AML-193 (cell line): ENCODE measurements around the gene TCEA3.

Experiments
- DNase-seq, 2 experiments: peaks; one replicate each; lab custom pipeline; 2025; lab: John Stamatoyannopoulos, UW

Gene TCEA3

DNA sequence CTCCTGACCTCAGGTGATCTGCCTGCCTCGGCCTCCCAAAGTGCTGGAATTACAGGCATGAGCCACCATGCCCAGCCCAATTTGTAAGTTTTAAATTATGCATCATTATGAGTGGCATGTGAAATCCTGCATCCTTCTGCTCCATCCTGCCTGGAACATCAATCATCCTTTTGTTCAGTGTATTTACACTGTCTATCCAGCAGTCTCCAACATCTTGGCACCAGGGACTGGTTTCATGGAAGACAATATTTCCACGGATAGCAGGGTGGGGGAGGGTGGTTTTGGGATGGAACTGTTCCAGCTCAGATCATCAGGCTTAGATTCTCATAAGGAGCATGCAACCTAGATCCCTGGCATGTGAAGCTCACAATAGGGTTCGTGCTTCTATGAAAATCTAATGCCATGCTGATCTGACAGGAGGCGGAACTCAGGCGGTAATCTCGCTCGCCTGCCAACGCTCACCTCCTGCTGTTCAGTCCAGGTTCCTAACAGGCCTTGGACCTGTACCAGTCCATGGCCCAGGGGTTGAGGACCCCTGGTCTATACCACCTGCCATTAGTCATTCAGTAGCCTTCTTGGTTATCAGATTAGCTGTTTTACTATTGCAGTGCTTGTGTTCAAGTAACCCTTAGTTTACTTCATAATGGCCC lies 22.2 kb upstream of the TCEA3 start:
- no peak for DNase-seq

DNA sequence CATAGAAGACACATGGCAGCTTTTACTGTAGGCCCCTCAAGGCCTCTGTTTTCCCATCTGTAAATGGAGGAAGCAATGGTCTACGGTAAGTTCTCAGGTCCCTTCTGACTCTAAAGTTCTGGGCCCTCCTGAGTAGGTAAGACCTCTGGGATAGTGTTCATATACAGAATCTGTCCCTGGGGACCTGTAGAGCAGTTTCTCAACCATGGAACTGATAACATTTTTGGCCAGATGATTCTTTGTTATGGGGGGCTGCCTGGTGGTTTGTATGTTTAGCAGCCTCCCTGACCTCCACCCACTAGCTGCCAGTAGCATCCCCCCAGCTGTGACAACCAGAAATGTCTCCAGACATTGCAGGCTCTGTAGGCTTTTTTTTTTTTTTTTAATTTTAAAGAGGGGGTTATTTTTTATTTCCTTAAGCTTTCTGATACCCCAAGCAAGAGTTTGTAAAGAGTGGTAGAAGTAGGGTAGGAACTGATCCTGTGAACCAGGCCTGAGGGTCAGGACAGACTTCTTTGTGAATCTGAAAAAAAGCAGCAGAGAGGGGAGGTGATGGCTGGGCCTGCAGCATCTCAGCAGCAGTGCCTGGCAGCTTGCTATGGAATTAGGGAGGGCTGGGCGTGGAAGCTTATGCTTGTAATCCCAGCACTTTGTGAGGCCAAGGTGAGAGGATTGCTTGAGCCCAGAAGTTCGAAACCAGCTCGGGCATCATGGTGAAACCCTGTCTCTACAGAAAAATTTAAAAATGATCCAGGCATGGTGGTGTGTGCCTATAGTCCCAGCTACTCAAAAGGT lies 20.2 kb upstream of the TCEA3 start:
- DNase-seq = no peak

DNA sequence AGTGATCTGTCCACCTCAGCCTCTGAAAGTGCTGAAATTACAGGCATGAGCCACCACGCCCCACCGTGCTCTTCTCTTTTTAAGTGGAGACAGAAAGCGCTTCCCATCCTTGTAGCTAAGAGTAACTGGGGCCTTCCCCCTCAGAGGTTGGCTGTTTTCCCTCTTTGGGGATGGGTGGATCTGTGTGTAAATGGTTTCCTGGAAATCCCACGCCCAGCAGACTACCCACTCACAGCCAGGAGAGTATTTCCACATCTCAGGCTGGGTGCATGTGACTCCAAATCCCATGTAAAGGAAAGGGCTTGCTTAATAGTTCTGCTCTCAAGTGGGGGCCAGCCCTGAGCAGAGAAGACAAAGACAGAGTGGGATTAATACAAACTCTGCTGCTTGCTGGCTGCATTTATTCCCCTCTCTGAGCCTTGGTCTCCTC lies 19.6 kb upstream of the TCEA3 start:
- DNase-seq = peak; percentile 9 to 39

DNA sequence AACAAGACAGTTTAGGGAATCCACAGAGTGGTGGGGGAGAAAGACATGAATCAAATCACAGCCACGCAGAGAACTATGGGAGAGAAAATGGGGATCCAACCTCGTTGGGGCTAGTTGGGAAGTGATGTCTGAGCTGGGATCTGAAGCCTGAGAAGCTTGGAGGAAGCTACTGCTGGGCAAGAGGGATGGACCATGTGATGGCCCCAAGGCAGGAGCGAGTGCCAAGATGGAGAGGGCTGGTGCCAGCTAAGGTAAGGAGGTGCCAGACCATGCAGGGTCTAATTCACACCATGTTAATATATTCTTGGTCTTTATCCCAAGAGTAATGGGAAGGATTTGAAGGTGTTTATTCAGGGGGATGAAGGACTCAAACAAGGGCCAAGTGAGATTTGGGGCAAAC lies 18.2 kb upstream of the TCEA3 start:
- DNase-seq = no peak

DNA sequence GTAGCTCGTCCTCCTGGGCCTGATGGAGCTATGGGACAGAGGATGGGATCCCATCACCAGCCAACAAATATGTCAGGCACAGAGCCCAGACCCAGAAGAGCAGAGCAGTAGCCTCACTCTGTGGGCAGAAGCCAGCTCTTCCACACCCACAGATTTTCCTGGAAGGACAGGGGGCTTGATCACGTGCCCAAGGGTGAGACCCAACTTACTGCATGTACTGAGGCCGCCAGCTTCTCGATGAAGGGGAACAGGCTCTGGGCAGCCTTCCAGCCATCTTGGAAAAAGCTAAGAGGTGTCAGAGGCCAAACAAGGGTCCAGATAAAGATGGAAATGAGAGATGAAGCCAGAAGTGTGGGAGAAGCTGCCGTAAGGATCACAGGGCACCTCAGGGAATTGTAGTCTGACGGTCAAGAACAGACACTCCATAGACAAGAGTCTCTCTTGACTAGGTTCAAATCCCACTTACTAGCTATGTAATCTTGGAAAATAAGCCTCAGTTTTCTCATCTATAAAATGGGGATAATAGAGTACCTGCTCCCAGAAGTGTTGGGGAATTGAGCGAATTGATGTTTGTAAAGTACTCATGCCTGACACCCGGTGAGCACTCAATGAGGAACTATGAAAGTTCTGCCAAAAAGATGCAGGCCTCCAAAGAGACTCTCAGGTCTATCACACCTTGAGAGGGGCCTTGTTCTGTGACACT lies 17.0 kb upstream of the TCEA3 start:
- DNase-seq = no peak

DNA sequence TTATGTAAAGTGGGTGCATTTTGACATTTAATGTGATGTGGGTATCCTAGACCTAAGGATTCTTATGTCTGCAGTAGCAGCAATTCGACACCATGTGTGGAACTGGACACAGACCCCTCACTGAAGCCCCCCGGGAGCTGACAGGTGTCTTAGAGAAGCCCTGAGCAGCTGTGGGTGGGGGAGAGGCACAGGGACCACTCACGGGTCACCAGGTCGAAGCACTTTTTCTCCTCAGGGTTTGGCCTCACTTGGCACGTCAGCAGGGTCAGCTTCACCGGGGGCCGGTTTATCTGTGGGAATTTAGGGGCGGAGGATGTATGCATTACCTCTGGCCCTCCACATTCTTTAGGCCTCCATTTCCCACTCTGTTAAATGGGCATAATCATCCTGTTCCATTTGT lies 14.0 kb upstream of the TCEA3 start:
- DNase-seq = no peak

DNA sequence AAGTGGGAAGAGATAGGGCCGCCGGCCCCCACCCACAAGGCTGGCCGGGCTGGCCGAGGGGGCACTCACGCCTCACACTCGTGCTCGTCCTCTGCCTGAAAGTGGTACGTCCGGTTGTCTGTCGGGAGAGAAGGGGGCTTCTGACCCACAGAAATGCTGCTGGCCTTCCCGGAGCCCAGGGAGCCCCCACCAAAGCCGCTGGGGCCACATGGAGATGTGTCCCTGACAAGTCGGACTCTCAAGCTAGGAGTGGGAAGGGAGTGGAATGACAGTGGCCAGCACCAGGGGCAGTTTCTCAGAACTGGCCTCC lies 12.8 kb upstream of the TCEA3 start:
- no peak for DNase-seq

DNA sequence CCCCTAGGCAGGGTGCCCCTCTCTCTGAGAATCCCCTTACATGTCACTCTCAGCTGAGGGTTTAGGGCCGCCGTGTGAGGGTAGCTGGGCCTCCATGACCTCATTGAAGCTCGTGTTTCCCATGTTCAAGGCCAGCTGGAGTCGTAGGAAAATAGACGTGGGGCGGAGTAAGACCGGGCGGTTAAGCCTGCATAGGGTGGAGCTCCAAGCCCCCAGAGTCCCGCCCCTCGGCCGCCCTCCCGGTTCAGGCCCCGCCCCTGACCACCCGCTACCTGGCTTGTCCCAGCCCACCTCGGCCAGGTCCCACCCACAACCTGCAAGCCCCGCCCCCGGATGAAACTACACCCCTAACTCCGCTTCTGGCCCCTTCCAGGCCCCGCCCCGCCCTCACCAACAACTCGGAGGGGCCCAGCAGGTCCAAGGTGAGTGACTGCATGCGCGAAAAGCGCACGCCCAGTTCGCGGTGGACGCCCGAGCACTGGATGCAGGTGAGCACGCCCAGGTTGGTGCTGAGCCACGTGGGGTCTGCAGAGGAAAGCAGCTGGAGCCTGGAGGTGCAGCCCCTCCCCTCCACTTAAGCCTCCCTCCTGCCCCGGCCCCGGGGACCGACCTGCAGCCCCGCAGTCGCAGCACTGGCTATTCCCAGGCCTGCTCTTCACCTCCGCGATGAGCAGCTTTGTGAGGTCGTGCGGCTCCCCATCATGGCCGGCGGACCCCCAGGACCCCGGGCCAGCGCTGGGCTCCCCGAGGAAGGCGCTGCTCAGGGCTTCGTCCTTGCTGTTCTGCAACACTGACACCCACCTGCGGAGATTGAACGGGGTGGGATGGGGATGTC lies 12.2 kb upstream of the TCEA3 start:
- DNase-seq = no peak

DNA sequence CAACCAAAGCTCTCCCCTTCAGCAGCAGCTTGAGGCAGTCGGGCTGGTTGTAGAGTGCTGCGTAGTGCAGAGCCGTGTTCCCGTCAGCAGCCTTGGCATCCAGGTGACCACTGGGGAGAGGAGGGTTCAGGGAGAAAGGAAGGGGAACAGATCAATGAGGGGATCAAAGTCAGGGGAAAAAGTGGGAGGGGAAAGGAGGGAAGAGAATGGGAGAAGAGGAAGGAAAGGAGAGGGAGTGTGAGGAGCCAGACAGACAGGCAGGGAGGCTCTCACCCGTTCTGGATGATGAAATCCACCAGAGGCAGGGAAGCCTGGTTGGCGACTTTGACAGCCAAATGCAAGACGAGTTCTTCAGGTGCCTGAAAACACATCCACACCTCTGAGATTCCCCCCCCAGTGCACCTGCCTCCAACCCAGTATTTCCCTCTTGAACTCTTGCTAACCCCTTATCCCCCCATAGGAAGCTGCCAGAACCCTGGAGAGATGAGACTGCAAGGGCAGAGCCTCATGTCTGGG lies 9.8 kb upstream of the TCEA3 start:
- no peak for DNase-seq

DNA sequence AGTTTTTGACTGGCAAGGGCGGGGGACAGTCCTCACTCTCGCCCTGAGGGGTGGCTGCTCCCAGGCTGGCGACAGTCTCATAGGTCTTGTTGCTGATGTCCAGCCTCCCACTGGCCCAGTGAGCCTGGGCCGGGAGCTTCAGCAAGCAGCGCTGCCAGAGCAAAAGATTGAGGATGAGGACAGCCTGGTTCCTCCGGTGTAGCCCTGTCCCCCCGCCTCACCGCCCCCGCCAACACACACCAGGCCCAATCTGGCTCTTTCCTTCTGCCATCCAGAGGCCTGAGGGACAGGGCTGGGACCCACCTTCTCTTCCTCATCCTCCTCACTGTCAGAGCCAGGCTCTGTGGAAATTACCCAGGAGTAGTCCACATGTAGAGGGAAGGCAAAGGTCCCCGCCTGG lies 8.6 kb upstream of the TCEA3 start:
- no peak for DNase-seq

DNA sequence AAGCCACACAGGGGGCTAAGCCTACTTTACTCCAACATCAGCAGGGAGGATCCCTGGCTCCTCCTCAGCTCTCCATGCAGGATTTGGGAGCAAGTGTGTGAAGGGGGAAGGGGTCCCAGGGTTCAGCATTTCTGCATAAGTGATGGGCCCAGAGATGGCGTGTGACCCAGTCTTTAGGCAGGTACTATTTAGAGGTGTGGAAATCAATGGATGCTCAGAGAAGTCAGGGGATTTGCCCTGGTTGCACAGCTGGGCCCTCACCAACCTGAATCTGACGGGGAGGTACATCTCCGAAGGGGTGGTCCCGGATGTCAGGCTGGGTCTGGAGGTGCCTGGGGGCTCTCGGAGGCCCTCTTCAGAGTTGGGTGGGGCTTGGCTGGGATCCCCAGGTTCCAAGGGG lies 6.9 kb upstream of the TCEA3 start:
- DNase-seq = no peak

DNA sequence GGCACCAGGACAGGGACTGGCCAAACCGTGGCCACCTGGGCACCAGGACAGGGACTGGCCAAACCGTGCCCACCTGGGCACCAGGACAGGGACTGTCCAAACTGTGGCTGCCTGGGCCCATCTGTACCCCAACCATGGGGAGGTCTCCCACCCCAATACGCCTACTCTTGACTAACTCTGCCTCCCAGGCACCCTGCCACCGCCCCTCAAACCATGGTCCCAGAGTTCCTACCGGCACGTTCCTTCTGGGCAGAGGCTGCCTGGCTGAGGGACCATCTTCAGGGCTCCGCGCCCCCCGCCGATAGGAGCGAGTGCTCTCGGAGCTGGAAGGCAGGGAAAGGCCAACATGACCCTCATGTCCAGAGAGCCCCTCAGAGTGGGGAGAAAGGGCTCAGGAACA lies 6.3 kb upstream of the TCEA3 start:
- DNase-seq = no peak

DNA sequence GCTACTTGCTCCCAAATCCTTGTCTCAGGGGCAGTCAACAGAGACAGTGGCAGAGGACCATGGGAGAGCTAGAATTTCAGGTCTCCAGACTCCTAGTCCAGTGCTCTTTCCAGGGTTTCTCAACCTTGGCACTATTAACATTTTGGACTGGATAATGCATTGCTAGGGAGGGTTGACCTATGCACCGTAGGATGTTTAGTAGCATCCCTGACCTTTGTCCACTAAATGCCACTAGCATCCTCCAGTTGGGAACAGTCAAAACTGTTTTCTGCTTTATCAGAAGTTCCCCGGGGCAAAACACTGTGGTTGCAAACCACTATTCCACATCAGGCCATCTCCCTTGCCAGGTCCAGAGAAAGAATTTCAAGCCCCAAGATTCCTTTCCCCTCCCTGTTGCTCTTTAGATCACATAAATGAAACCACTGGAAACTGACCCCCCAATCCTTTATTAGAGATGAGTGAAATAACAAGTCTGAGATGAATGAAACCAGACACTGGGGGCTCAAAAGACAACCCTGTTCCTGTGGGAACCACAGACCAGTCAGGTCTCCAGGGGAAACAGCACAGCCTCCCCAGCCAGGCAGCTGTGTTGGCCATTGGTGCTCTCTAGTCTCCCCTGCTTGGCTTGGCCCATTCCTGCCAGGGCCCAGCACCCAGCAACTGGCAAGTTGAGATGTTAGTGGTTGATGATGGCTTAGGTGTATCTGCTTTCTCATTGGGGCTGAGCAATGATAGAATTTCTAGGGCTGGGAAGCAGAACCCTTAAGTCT lies 3.8 kb upstream of the TCEA3 start:
- no peak for DNase-seq

DNA sequence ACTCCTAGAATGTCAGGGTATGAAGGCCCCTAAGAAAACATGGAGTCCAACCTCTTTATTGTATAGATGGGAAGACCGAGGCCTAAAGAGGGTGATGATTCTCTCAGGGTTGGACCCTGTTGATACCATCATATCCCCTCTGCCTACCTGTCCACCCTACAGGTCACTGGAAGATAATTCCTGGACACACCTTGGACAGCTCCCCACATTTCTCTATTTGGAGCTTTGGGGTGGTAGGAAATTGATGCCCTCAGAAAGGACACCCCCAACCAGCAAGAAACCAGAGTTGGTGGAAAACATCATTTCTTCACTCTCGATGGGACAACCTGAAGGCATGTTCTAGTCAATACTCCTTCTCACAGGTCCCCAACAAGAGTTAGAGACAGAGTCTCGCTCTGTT lies 3.0 kb upstream of the TCEA3 start:
- no peak for DNase-seq

DNA sequence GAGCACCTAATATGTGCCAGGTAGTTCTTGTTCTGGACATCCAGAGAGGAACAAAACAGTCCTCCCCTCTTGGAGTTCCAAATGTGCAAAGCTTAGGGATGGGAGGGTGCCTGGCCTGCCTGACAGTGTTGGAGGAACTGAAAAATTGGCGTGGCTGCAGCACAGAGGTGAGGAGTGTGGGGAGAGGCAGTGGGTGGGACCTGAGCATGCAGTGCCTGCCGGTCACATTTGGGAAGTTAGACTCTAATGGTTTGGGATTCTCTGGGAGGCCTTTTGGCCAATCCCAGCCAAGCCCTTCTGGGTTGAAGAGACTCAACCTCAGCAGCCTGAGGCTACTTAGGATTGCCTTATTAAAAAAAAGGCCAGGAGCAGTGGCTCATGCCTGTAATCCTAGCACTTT lies 2.3 kb upstream of the TCEA3 start:
- no peak for DNase-seq

DNA sequence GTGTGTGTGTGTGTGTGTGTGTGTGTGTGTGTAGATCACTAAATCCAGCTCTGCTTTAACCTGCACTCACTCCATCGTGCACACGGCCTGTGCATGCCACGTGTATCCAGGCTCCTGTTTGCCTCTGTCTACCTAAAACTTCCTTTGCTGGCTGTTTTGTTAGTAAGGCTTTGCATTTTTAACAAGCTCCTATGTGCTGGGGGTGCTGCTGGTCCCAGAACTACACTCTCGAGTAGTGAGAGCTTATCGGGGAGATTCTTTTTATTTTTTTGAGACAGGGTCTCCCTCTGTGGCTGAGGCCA lies 596 bp upstream of the TCEA3 start:
- DNase-seq = no peak

DNA sequence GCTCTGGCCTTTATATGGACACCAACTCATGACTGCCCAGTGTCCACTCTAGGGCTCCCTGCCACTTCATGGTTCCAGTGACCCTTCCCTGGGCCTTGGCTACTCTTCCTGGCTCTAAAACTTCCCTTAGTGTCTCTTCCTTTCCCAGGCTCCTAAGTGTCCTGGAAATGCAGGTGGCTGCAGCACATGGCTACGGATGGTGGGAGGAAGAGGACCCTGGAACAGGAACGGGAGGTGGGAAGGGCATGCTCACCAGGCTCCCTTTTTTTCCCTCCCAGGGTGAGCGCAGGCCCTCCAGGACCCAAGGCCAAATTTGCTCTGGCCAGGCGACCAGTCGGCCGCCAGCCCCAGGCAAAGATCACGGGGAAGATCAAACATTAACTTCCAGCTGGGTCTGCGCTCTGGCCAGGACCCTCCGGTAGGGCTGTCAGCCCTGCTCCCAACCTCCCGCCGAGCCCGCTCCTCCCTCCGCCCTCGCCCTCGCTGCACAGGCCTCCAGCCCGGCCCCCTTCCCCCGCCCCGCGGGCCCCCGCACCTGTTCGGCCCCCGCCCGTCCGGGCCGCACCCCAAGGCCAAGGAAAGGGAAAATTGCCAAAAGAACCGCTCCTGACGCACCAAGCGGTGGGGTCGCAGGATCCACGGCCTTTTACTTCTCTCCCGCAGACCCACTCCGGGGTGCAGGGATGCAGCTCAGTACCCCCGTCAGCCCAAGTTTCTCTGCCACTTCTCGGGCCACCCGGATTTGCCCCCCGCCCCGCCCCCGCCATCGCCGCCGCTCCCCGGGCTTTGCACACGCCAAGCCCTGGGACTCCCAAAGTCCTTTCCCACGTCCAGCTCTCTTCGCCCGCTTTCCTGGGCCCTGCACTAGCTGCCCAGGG lies 894 bp downstream of the TCEA3 start:
- DNase-seq = no peak

DNA sequence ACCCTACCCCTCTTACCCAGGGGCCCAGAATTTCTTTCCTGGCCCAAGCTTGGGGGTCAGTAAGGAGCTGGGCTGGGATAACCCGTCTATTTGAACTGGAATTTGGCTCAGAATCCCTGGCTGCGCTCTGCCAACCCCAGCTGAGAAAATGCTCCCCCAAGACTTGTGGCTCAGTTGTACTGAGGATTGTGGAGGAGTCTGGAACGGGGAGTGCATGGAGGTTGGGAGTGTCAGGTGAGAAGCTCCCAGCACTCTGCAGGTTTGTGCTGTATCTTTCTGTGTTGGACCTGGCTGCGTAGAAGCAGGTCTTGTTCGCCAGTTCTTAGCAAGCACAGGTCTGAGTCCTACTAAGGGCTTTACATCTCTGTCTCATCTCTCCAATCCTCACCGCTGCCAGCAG lies 1.6 kb downstream of the TCEA3 start:
- no peak for DNase-seq

DNA sequence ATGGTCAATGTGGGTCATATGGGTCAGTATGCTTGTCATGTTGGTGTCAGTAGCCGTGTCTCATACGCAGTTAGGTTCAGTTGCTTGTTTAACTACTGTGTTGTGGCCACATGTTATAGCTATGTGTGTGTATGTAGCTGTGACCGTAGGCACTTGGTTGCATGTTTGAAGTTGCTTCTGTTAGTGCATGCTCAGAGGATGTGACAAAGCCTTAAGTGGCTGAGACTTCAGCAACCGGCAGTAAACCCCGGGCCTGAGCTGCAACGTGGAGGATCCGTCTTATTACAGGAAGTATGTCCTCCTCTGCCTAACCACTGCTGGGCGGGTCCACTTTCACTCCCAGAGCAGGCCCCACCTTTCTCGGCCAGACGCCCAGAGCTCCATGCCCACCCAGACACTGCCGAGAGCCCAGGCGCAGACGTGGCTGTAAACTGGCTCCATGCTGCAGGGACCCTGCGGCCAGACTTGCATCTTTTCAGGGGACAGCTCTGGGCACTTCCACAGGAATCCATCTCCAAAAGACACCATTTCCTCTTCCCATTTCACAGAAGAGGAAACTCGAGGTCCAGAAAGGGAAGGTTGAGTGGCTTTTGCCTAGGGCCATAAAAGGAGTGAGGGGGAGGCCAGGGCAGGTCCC lies 2.2 kb downstream of the TCEA3 start:
- DNase-seq = no peak

DNA sequence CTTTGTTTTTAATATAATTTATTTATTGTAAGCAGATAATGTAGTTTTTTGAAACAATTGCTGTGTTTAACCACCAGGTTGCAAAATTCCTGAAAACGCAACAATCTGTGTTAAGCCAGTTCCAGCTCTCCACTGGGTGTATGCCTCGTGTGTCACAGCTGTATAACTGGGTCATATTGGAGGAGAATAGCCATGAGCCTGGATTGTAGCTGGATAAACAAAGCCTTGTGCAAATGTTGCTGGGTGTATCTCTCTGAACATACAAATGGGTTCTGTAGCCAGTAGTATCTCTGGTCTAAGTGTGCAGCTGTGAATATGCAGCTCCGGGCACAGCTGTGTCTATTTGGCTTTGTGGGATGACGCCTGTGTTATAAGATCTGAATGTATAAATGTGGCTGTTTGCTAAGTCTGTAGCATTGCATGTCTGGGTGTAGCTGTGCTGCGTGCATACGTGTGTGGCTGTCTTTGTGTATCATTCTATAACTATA lies 2.8 kb downstream of the TCEA3 start:
- DNase-seq = no peak
